Activated CD8-positive, alpha-beta memory T cell treated with anti-CD3 and anti-CD28 coated beads, Interleukin-2, amount 50 U/mL, for 1 hour (primary cell): Measurements from ENCODE around the gene ENO3.
A peak's percentile ranks its signal among the peaks of the same experiment; 100 is the strongest.

ENCODE experiments used
- DNase-seq: peaks from one replicate; pipeline ENCODE4 v3.0.0-alpha.2; 2020; ENCODE audit errors: extremely low read depth

The ENO3 gene

GRCh38 chr17:4973256-4974114 lies 22.6 kb downstream of the ENO3 start:
- no peak for DNase-seq

- no peak for DNase-seq
Observed at GRCh38 chr17:4974115-4974670, 23.3 kb downstream of the ENO3 start.

- no peak for DNase-seq
Observed at GRCh38 chr17:4978726-4979125, 27.8 kb downstream of the ENO3 start.

- no peak for DNase-seq
Observed at GRCh38 chr17:4980644-4981216, 29.8 kb downstream of the ENO3 start.

DNA sequence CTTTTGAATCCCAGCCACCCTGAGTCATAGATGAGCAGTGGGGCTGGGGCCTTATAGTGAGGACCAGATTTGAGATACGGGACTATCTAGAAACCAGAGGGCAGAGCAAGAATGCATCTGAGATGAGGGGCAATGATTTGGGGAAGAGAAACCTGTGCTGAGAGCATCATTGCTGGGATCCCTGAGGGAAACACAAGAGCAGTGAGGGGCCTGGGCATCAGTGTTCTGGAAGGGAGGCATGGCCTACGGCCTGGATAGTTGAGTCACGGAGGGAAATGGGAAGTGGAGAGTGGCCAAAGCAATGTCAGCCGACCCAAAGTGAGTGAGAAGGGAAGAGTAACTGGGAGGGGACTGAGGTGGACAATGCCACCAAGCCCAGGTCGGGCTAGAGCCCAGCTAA lies 31.4 kb downstream of the ENO3 start:
- no peak for DNase-seq

DNA sequence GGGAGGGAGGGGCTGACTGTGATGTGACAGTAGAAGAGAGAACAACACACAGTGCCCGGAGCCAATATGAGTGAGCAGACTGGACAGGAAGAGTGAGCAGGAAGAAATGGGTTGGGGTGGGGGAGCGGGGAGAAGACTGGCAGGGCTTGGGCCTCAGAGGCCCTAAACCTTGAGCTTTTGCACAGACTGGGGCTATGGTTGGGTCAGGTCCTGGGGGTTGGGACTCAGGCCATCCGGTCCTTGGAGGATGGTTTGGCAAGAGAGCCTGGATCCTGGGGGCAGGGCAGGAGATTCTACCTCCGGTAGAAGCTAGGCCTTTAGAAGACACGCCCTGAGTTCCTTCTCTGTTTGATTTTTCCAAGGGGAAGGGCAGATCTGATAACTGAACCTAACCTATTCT lies 35.5 kb downstream of the ENO3 start:
- no peak for DNase-seq

- DNase-seq: peak; percentile 64
Observed at GRCh38 chr17:4986951-4987766, 36.2 kb downstream of the ENO3 start, which contains the start of gene CAMTA2. CAMTA2 (minus strand) TSS chr17:4987675; CDS start chr17:4986222, 1,453 bp downstream.

DNA sequence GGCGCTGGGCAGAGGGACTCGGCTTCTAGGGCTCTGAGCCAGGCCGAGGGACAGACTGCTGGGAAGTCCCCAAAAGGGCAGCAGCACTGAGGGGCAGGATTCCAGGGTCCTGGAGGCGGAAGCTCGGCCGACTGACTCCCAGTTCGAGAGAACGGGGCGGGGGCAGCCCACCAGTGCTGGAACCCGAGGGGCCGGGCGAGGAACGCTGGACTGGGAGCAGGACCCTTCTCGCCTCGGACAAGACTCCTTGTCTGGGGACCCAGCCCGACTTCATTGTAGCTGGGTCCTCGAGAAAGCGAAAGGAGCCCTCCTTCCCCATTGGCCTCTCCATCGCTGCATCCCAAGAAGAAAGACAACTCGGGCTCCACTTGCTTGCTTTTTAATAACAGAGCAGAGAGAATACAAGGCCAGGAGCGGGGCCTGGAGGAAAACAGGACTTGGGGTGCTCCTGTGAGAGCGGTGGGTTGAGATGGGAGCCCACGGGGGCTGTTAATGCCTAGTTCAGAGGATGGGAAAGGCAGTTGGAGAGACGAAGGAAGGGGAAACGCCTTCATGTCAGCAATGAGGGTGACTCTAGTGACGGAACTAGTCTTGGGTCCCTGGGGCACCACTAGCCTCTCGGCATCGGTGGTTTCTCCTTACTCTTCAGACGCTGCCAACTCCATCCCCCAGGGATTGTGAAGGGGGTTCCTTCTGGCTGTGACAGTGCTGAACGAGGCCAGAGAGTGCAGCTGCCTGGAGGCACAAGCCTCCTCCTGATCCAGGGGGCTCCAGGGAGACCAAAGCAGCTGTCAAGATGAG lies 37.0 kb downstream of the ENO3 start:
- no peak for DNase-seq

DNA sequence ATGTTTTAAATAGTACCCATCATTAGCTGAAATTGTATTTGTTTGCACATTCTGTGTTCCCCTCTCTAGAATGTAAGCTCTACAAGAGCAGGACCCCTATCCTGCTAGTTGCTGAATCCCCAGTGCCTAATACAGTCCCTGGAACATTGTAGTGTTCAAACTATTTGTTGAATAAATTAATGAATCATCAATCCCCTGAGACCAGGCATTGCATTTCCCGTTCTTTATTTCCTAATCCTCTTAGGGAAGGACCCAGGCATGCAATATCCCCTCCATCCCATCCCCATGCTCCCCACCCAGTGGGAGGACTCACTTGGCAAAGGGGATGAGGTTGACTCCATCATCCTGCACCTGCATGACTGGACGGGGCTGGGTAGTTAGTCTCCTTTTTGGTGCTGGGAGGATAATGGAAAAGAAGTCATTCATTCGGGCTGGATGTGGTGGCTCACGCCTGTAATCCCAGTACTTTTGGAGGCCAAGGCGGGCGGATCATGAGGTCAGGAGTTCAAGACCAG lies 43.2 kb downstream of the ENO3 start:
- no peak for DNase-seq

- peak; percentile 64 for DNase-seq
Observed at GRCh38 chr17:4997302-4998026, 46.5 kb downstream of the ENO3 start, which contains the start of the genes INCA1 and KIF1C. INCA1 (minus strand) TSS chr17:4997522; CDS start chr17:4994437, 3,085 bp downstream. KIF1C (plus strand) TSS chr17:4997950; CDS start chr17:5000247, 2,297 bp downstream.

DNA sequence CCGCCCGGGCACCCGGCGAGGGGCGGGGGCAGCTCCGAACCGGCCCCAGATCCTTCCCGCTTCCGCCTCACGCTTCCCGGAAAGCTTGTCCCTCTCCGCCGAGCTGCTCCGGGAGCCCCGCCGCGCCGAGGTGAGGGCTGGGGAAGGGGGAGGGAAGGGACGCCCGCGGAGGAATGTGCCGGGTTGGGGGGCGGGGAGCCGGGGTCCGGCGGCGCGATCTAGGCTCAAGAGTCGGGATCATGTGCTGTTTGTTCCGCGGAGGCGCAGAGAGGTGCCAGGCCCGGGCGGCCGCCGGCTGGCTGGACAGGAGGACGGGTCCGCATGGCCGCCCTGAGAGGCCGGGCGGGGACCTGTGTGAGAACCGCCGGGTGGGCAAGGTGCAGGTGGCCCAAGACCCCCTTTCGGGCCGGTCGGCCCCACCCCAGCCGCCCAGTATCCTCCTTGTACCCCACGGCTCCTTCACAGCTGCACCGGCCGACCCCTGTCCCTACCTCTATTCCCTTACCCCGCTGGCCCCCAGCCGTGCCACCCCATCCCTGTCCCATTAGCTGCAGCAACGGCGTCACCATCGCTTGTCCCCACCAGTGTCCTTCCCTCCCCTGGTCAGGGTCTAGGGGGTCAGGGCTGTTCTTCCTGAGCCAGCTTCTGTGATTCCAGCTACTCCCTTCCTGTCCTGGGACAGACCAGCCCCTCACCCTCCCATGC lies 47.3 kb downstream of the ENO3 start:
- DNase-seq: no peak

DNA sequence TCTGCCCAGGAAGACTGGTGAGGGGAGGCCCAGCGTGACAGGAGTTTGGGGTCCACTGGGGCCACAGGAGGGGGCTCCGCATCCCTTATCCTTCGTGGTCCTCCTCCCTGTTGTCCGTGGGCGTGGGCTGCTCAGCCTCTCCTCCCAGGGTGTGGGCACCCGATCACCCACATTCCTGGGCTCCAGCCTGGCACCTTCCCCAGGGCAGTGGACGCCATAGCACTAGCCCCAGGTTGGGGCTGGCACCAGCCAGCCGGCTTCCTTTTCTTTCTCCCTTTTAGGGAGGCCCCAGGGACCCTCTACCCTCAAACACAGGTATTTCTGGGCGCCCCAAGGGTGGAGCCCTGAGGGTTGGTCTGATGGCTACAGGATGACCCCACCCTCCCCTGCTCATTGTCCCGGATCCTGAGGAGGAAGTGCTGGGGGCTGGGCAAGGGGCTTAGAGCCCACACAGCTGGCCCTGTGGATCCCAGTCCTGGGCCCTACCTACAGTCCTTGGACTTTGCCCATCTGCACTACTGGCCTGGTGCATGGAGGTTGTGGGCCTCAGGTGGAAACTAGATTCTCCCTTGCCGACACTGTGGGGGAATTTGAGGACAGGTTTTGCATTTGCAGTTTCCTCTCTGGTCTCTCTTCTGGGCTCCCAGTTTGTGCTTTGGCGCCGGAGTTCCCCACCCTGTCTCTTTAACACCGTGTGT lies 48.0 kb downstream of the ENO3 start:
- DNase-seq: no peak

GRCh38 chr17:4999430-5000093 lies 48.6 kb downstream of the ENO3 start:
- no peak for DNase-seq

GRCh38 chr17:5000237-5000639 lies 49.3 kb downstream of the ENO3 start:
- DNase-seq: no peak

GRCh38 chr17:5002121-5002788 lies 51.3 kb downstream of the ENO3 start:
- DNase-seq: no peak

DNA sequence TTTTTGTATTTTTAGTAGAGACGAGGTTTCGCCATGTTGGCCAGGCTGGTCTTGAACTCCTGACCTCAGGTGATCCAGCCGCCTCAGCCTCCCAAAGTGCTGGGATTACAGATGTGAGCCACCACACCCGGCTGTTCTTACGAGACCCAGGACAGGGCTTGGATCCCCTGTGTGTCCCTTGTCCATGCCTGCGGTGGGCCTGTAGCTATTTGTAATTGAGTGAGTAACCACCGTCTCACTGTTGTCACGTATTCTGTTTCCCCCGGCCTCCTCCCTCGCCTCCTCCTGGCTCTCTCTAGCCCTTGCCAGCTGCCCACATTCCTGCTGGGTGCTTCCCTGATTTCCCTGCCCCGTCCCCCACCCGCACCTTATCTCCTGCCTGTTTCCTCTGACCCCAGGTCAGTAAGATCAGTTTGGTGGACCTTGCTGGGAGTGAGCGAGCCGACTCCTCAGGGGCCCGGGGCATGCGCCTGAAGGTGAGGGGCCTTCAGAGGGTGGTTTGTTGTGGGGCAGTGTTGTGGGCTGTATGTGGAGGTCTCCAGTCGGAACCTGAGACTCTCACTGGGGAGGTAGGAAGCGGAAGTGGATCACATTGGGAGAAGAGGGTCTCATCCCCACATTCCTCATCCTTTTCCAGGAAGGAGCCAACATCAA lies 52.4 kb downstream of the ENO3 start:
- no peak for DNase-seq
